ENCODE measurements around the gene C13orf46.
"Not testable (repeated sequence)": the region's sequence is repeated elsewhere in the genome, so short reads cannot be mapped to it uniquely, and the experiment has no call there.

Gene C13orf46

DNA sequence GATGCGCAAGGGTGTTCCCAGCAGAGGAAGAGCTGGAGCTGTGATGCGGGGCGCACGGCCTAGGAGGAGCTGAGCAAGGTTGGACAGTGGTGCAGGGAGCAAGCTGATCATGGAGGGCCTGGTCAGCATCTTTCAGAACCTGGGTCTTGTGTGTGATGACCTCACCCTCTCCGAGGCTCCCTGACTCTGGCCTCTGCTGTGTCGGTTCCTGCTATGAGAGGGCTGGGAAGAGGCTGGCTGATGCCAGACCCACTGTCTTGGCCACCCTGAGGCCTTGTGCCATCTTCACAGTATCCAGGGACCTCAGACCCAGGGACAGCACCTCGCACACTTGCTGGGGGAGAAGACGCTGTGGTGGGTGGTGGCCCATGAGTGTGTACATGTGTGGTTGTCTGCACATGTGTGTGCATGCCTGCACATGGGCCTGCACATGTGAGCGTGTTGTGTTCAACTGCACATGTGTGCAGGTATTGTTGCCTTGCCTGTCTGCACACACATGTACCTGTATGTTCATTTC lies 16.5 kb upstream of the C13orf46 start:
- H3K4me1 ChIP-seq (ENCODE audit: insufficient read depth, insufficient read length) = peaks cover 4% of the 10 kb centered on the region
- H3K27me3 ChIP-seq (ENCODE audit: insufficient read depth, insufficient read length) = no peaks in the 10 kb centered on the region
- H3K9me3 ChIP-seq (ENCODE audit: insufficient read depth, low read length) = no peaks in the 10 kb centered on the region
- peaks cover 44% of the 10 kb centered on the region for H3K36me3 ChIP-seq (ENCODE audit: insufficient read depth, insufficient read length, low read length)
- H3K4me3 ChIP-seq (ENCODE audit: insufficient read length, low read depth) = no peak overlapping the region
- DNase-seq (ENCODE audit: low read depth, low spot score) = no peak
- H3K9ac ChIP-seq (ENCODE audit: insufficient read length, low read depth) = no peak overlapping the region
- no peak for TF ChIP-seq ZNF274 (IDR thresholded peaks at IDR 0.05; ENCODE audit: low read depth, low read length)
- no peak for TF ChIP-seq SUZ12 (IDR thresholded peaks at IDR 0.05; ENCODE audit: extremely low read depth, insufficient read depth, insufficient read length)
- TF ChIP-seq YY1 (IDR thresholded peaks at IDR 0.05; ENCODE audit: insufficient read depth, insufficient read length) = no peak

DNA sequence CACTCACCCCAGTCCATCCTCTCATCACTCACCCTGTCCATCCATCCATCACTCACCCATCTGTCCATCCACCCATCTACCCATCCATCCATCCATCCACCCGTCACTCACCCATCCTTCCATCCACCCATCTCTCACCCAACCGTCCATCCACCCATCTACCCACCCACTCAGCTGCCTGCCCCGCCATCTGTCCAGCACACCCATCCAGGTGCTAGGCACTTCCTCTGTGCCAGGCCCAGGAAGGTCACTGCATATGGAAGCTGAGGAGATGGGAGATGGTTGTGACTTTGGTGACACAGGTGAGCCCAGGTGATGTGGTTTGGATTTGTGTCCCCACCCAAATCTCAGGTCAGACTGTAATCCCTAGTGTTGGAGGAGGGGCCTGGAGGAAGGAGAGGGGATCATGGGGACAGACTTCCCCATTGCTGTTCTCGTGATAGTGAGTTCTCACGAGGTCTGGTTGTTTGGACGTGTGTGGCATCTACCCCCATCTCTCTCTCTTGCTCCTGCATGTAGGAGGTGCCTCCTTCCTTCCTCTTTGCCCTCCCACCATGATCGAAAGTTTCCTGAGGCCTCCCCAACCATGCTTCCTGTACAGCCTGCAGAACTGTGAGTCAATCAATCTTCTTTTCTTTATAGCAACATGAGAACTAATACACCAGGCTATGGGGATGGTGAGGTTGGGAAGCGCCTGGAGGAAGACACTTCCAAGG lies 15.9 kb upstream of the C13orf46 start:
- Histone ChIP-seq H3K9me3 (ENCODE audit: insufficient read depth, low read length) (no peaks in the 10 kb centered on the region), H3K27me3 (ENCODE audit: insufficient read depth, insufficient read length) (no peaks in the 10 kb centered on the region), H3K4me1 (ENCODE audit: insufficient read depth, insufficient read length) (no peaks in the 10 kb centered on the region), H3K4me3 (ENCODE audit: insufficient read length, low read depth) (no peak overlapping the region), H3K36me3 (ENCODE audit: insufficient read depth, insufficient read length, low read length) (peaks cover 38% of the 10 kb centered on the region), H3K9ac (ENCODE audit: insufficient read length, low read depth) (no peak overlapping the region)
- TF ChIP-seq SUZ12 (IDR thresholded peaks at IDR 0.05; ENCODE audit: extremely low read depth, insufficient read depth, insufficient read length) (no peak), ZNF274 (IDR thresholded peaks at IDR 0.05; ENCODE audit: low read depth, low read length) (no peak), YY1 (IDR thresholded peaks at IDR 0.05; ENCODE audit: insufficient read depth, insufficient read length) (no peak)
- no peak for DNase-seq (ENCODE audit: low read depth, low spot score)

DNA sequence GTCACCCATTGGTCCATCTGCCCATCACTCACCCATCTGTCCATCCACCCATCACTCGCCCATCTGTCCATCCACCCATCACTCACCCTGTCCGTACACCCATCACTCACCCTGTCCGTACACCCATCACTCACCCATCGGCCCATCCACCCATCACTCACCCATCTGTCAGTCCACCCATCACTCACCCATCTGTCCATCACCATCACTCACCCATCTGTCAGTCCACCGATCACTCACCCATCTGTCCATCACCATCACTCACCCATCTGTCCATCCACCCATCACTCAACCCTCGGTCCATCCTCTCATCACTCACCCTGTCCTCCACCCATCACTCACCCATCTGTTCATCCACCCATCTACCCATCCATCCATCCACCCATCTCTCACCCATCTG lies 15.0 kb upstream of the C13orf46 start:
- not testable (repeated sequence) for H3K9ac ChIP-seq (ENCODE audit: insufficient read length, low read depth); H3K4me1 ChIP-seq (ENCODE audit: insufficient read depth, insufficient read length); H3K4me3 ChIP-seq (ENCODE audit: insufficient read length, low read depth); DNase-seq (ENCODE audit: low read depth, low spot score); H3K27me3 ChIP-seq (ENCODE audit: insufficient read depth, insufficient read length); H3K9me3 ChIP-seq (ENCODE audit: insufficient read depth, low read length)
- H3K36me3 ChIP-seq (ENCODE audit: insufficient read depth, insufficient read length, low read length) = peaks cover 32% of the 10 kb centered on the region

DNA sequence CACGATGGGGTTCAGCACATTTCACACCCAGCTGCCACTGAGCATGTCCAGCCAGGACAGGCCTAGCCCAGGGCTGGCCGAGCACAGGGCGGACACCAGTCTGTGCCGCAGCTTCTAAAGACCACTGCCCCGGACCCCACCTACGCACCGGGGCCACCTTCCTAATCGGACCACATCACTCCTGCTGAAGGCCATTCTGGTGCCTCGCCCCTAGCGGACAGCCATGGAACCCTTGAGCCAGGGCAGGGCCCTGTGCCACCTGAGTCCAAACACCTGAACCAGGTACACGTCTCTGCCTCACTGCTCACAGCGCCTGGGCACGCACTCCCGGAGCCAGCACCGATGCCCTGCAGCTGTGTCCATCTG lies 8.4 kb upstream of the C13orf46 start:
- H3K36me3 ChIP-seq (ENCODE audit: insufficient read depth, insufficient read length, low read length) = peaks cover 45% of the 10 kb centered on the region
- H3K9ac ChIP-seq (ENCODE audit: insufficient read length, low read depth) = no peak overlapping the region
- TF ChIP-seq SUZ12 (IDR thresholded peaks at IDR 0.05; ENCODE audit: extremely low read depth, insufficient read depth, insufficient read length) = no peak
- TF ChIP-seq YY1 (IDR thresholded peaks at IDR 0.05; ENCODE audit: insufficient read depth, insufficient read length) = no peak
- TF ChIP-seq ZNF274 (IDR thresholded peaks at IDR 0.05; ENCODE audit: low read depth, low read length) = no peak
- DNase-seq (ENCODE audit: low read depth, low spot score) = no peak
- H3K4me3 ChIP-seq (ENCODE audit: insufficient read length, low read depth) = no peak overlapping the region
- no peaks in the 10 kb centered on the region for H3K27me3 ChIP-seq (ENCODE audit: insufficient read depth, insufficient read length)
- H3K9me3 ChIP-seq (ENCODE audit: insufficient read depth, low read length) = no peaks in the 10 kb centered on the region
- H3K4me1 ChIP-seq (ENCODE audit: insufficient read depth, insufficient read length) = no peaks in the 10 kb centered on the region

DNA sequence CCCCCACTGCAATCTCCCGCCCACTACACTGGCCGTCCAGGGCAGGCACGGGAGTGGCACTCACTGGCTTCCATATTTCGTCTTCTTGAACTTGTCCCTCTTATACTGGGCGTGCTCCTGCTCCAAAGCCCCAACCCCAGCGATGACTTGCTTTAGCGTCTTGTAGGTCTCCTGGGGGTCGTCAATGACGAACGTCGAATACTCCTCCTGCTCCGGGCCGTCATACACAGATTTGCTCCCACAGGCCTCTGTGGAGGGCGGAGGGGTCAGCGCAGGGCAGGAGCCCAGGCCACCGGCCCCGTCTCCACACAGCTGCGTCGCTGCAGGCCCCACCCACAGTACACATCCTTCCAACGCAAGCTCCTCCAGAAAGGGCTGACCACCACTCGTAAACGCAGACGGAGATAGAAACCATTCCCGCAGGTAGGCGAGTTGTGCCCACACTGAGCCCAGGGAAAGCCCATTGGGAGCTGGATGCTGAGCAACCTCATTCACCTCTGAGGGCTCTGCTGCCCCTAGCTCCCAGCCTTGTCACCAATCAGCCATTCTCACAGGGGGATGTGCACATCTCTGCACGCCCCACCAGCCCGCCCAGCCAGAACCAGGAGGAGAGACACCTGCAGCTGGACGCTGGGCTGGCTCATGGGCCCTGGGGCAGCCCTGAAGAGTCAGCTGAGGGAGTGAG lies 7.9 kb upstream of the C13orf46 start:
- no peak overlapping the region for H3K4me3 ChIP-seq (ENCODE audit: insufficient read length, low read depth)
- no peak for DNase-seq (ENCODE audit: low read depth, low spot score)
- no peaks in the 10 kb centered on the region for H3K9me3 ChIP-seq (ENCODE audit: insufficient read depth, low read length)
- no peak for TF ChIP-seq SUZ12 (IDR thresholded peaks at IDR 0.05; ENCODE audit: extremely low read depth, insufficient read depth, insufficient read length)
- no peak for TF ChIP-seq YY1 (IDR thresholded peaks at IDR 0.05; ENCODE audit: insufficient read depth, insufficient read length)
- TF ChIP-seq ZNF274 (IDR thresholded peaks at IDR 0.05; ENCODE audit: low read depth, low read length) = no peak
- H3K36me3 ChIP-seq (ENCODE audit: insufficient read depth, insufficient read length, low read length) = peaks cover 48% of the 10 kb centered on the region
- H3K27me3 ChIP-seq (ENCODE audit: insufficient read depth, insufficient read length) = no peaks in the 10 kb centered on the region
- H3K9ac ChIP-seq (ENCODE audit: insufficient read length, low read depth) = no peak overlapping the region
- peaks cover 1% of the 10 kb centered on the region for H3K4me1 ChIP-seq (ENCODE audit: insufficient read depth, insufficient read length)

DNA sequence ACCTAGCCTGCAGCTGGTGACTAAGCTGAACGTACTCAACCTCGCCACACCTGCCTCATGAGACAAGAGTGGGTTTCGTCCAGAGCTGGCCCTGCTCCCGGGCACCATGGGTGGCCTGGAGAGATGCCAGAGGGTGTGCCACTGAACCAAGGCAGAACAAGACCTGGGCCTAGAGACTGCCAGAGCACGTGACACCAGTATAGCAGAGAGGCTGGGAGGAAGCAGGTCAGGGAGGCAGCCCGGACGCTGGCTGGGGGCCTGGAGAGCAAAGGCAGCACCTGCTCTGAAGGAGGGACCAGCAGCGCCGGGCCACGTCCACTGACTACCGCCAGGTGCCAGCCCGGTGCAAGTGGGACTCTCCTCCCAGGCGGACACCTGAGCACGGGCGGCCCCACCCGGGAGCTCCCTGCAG lies 7.3 kb upstream of the C13orf46 start:
- DNase-seq (ENCODE audit: low read depth, low spot score) = no peak
- H3K9me3 ChIP-seq (ENCODE audit: insufficient read depth, low read length) = no peaks in the 10 kb centered on the region
- H3K36me3 ChIP-seq (ENCODE audit: insufficient read depth, insufficient read length, low read length) = peaks cover 48% of the 10 kb centered on the region
- H3K27me3 ChIP-seq (ENCODE audit: insufficient read depth, insufficient read length) = no peaks in the 10 kb centered on the region
- TF ChIP-seq YY1 (IDR thresholded peaks at IDR 0.05; ENCODE audit: insufficient read depth, insufficient read length) (no peak), ZNF274 (IDR thresholded peaks at IDR 0.05; ENCODE audit: low read depth, low read length) (no peak), SUZ12 (IDR thresholded peaks at IDR 0.05; ENCODE audit: extremely low read depth, insufficient read depth, insufficient read length) (no peak)
- peaks cover 5% of the 10 kb centered on the region for H3K4me1 ChIP-seq (ENCODE audit: insufficient read depth, insufficient read length)
- no peak overlapping the region for H3K4me3 ChIP-seq (ENCODE audit: insufficient read length, low read depth)
- no peak overlapping the region for H3K9ac ChIP-seq (ENCODE audit: insufficient read length, low read depth)

DNA sequence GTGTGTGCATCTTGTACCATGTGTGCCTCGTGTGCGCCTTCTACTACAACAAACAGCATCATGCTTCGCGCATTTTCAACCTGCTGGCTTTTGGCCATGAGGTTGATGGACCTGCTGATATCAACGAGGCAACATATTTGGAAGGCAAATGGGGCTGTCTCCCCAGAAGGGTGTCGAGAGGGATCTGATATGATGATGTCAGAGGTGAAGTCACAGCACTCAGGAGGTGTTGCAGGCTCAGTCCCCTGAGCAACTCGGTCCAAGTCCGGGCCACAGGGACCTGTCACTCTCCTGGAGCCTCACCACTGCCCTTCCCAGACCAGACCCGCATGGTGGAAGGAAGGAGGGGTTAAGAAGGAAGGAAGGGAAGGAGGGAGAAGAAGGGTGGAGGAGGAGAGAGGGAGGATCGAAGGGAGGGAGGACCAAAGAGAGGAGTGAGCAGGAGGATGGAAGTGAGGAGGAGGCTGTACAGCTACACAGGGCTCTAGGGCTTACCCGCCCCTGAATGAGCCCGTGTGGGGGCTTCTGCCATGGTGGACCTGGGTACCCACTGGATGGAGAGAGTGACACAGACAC lies 6.7 kb upstream of the C13orf46 start:
- Histone ChIP-seq H3K9me3 (ENCODE audit: insufficient read depth, low read length) (no peaks in the 10 kb centered on the region), H3K4me3 (ENCODE audit: insufficient read length, low read depth) (no peak overlapping the region), H3K9ac (ENCODE audit: insufficient read length, low read depth) (no peak overlapping the region), H3K27me3 (ENCODE audit: insufficient read depth, insufficient read length) (no peaks in the 10 kb centered on the region), H3K36me3 (ENCODE audit: insufficient read depth, insufficient read length, low read length) (peaks cover 51% of the 10 kb centered on the region), H3K4me1 (ENCODE audit: insufficient read depth, insufficient read length) (peaks cover 5% of the 10 kb centered on the region)
- TF ChIP-seq SUZ12 (IDR thresholded peaks at IDR 0.05; ENCODE audit: extremely low read depth, insufficient read depth, insufficient read length) = no peak
- TF ChIP-seq YY1 (IDR thresholded peaks at IDR 0.05; ENCODE audit: insufficient read depth, insufficient read length) = no peak
- TF ChIP-seq ZNF274 (IDR thresholded peaks at IDR 0.05; ENCODE audit: low read depth, low read length) = no peak
- DNase-seq (ENCODE audit: low read depth, low spot score) = no peak
